ENCODE results near the gene LEFTY1. TPM values are rescaled to one million over a fixed set of nuclear protein-coding genes. Genes with fewer than 3 reads are reported as not detected.

LEFTY1 gene
- total and polyA plus RNA-seq, 2 of the 13 experiments (the other 11 are each of a cell fraction or from before 2014, with no cell fraction given), result 0.29 to 0.79 TPM

GRCh38 chr1:225897595-225898514, 8.9 kb upstream of the LEFTY1 start (continued):
- TF ChIP-seq KDM5A (IDR thresholded peaks at IDR 0.05; ENCODE audit: borderline replicate concordance, low read length) (no peak), TBX2 (CRISPR knock-in tag; IDR thresholded peaks at IDR 0.05; ENCODE audit: borderline replicate concordance) (no peak), ZNF33A (CRISPR knock-in tag; IDR thresholded peaks at IDR 0.05; ENCODE audit: borderline replicate concordance) (no peak), ZKSCAN8 (CRISPR knock-in tag; IDR thresholded peaks at IDR 0.05; ENCODE audit: borderline replicate concordance) (no peak), PAXIP1 (CRISPR knock-in tag; conservative IDR thresholded peaks at IDR 0.05) (peak; percentile 58), ZNF572 (CRISPR knock-in tag; IDR thresholded peaks at IDR 0.05) (no peak), KAT7 (CRISPR knock-in tag; IDR thresholded peaks at IDR 0.05; ENCODE audit: borderline replicate concordance) (no peak), CEBPZ (IDR thresholded peaks at IDR 0.05; ENCODE audit: low read length) (no peak), ZNF230 (CRISPR knock-in tag; IDR thresholded peaks at IDR 0.05) (0 out of 2 replicates have a peak, but pooled peaks have one; percentile 49), ZBTB7A (CRISPR knock-in tag; IDR thresholded peaks at IDR 0.05) (no peak), ZBTB21 (CRISPR knock-in tag; IDR thresholded peaks at IDR 0.05) (no peak), ZNF414 (CRISPR knock-in tag; IDR thresholded peaks at IDR 0.05) (no peak), SIN3B (IDR thresholded peaks at IDR 0.05; ENCODE audit: low read length) (no peak), RBM22 (optimal IDR thresholded peaks at IDR 0.05; ENCODE audit: low read length) (no peak), ZNF280D (CRISPR knock-in tag; IDR thresholded peaks at IDR 0.05) (no peak), U2AF2 (IDR thresholded peaks at IDR 0.05; ENCODE audit: low read depth, low read length) (no peak), POLR2AphosphoS5 (IDR thresholded peaks at IDR 0.05; ENCODE audit: low read depth, low read length) (no peak), FOSL1 (CRISPR knock-in tag; IDR thresholded peaks at IDR 0.05; ENCODE audit: borderline replicate concordance) (no peak)
